WTC11 (cell line): Measurements from ENCODE around the gene PGGT1B. TPM values are rescaled to one million over a fixed set of nuclear protein-coding genes. Genes with fewer than 3 reads are reported as not detected.
A peak's percentile ranks its signal among the peaks of the same experiment; 100 is the strongest.

Source experiments
- ATAC-seq: fragments of 200-7000 bp; cut with Tn5 transposase; 2 replicates; pipeline ENCODE4 v1.10.0; 2021; ENCODE audit warnings: mild to moderate bottlenecking, moderate library complexity
- CTCF ChIA-PET: fragments of 300-600 bp; sonication (Branson Sonifier 250); formaldehyde crosslinking; loops from one replicate; lab custom pipeline; 2021; ENCODE audit warnings: antibody characterized with exemption; lab: Charles Lee
- POLR2A ChIA-PET: fragments of 350-600 bp; sonication (Branson Sonifier 250); formaldehyde crosslinking; loops from one replicate; lab custom pipeline; 2021; ENCODE audit warnings: antibody characterized with exemption; lab: Charles Lee
- DNase-seq: peaks from one replicate; pipeline ENCODE4 v3.0.0; 2021; ENCODE audit warnings: low spot score
- H3K27ac Mint-ChIP-seq: 2 replicates; pipeline ENCODE4 v1.8.0; 2021; ENCODE audit warnings: mixed read lengths
- H3K27me3 Mint-ChIP-seq: 2 replicates; pipeline ENCODE4 v1.8.0; 2021; ENCODE audit warnings: low read depth, mild to moderate bottlenecking, moderate library complexity, mixed read lengths
- H3K36me3 Mint-ChIP-seq: 2 replicates; pipeline ENCODE4 v1.8.0; 2021; ENCODE audit warnings: mixed read lengths
- H3K4me1 Mint-ChIP-seq: 2 replicates; pipeline ENCODE4 v1.8.0; 2022; ENCODE audit warnings: mixed read lengths
- H3K4me3 Mint-ChIP-seq: 2 replicates; pipeline ENCODE4 v1.8.0; 2021; ENCODE audit warnings: mild to moderate bottlenecking, moderate library complexity, mixed read lengths
- H3K9me3 Mint-ChIP-seq: 2 replicates; pipeline ENCODE4 v1.8.0; 2021; ENCODE audit warnings: mixed read lengths
- AFF4 ChIP-seq: sonication (generic); formaldehyde crosslinking; IDR thresholded peaks from 2 replicates; pipeline ENCODE4 v1.8.1; 2023; ENCODE audit warnings: mild to moderate bottlenecking, missing genetic modification reagents, borderline replicate concordance
- ATF2 ChIP-seq: sonication (generic); formaldehyde crosslinking; IDR thresholded peaks from 2 replicates; pipeline ENCODE4 v1.8.1; 2022; ENCODE audit warnings: low read depth, missing genetic modification reagents, borderline replicate concordance
- CTCF ChIP-seq: fragments of 200-600 bp; IDR thresholded peaks from 2 replicates; pipeline ENCODE4 v1.8.0; 2022; ENCODE audit warnings: antibody characterized with exemption
- ETV6 ChIP-seq: sonication (generic); formaldehyde crosslinking; IDR thresholded peaks from 2 replicates; pipeline ENCODE4 v1.8.1; 2022; ENCODE audit warnings: mild to moderate bottlenecking, missing genetic modification reagents
- FOXJ3 ChIP-seq: sonication (generic); formaldehyde crosslinking; IDR thresholded peaks from 2 replicates; pipeline ENCODE4 v1.9.0; 2021; ENCODE audit warnings: missing genetic modification reagents, mild to moderate bottlenecking, borderline replicate concordance
- MYBL2 ChIP-seq: sonication (generic); formaldehyde crosslinking; IDR thresholded peaks from 2 replicates; pipeline ENCODE4 v1.8.1; 2023; ENCODE audit warnings: mild to moderate bottlenecking, moderate library complexity, missing genetic modification reagents
- NFE2L1 ChIP-seq: sonication (generic); formaldehyde crosslinking; IDR thresholded peaks from 2 replicates; pipeline ENCODE4 v1.8.1; 2023; ENCODE audit warnings: missing genetic modification reagents
- NR1H2 ChIP-seq: sonication (generic); formaldehyde crosslinking; IDR thresholded peaks from 2 replicates; pipeline ENCODE4 v1.9.0; 2021; ENCODE audit warnings: mild to moderate bottlenecking, moderate library complexity, missing genetic modification reagents
- OVOL2 ChIP-seq: fragments of 250-450 bp; sonication (Bioruptor Pico); IDR thresholded peaks from 2 replicates; pipeline ENCODE4 v1.9.0; 2021; ENCODE audit warnings: mild to moderate bottlenecking, borderline replicate concordance
- PRRX2 ChIP-seq: fragments of 250-450 bp; sonication (Bioruptor Pico); IDR thresholded peaks from 2 replicates; pipeline ENCODE4 v1.8.0; 2021; ENCODE audit warnings: mild to moderate bottlenecking
- RELA ChIP-seq: sonication (generic); formaldehyde crosslinking; IDR thresholded peaks from 2 replicates; pipeline ENCODE4 v1.8.1; 2022; ENCODE audit warnings: missing genetic modification reagents, mild to moderate bottlenecking, borderline replicate concordance
- TEAD4 ChIP-seq: sonication (generic); formaldehyde crosslinking; IDR thresholded peaks from 2 replicates; pipeline ENCODE4 v1.8.0; 2022; ENCODE audit warnings: mild to moderate bottlenecking, missing genetic modification reagents
- ZBTB21 ChIP-seq: sonication (generic); formaldehyde crosslinking; IDR thresholded peaks from 2 replicates; pipeline ENCODE4 v1.8.1; 2023; ENCODE audit warnings: mild to moderate bottlenecking, missing genetic modification reagents, borderline replicate concordance
- ZNF232 ChIP-seq: sonication (generic); formaldehyde crosslinking; IDR thresholded peaks from 2 replicates; pipeline ENCODE4 v1.8.0; 2022; ENCODE audit warnings: mild to moderate bottlenecking, missing genetic modification reagents
- ZNF423 ChIP-seq: fragments of 250-450 bp; sonication (Bioruptor Pico); IDR thresholded peaks from 2 replicates; pipeline ENCODE4 v2.1.2; 2022; ENCODE audit warnings: mild to moderate bottlenecking, moderate library complexity
- total RNA-seq: library from RNA; stranded (reverse); gene quantifications from 3 replicates; pipeline ENCODE4 v1.2.3, GENCODE V29; 2021

Gene PGGT1B
- total RNA-seq, 1 experiment from 2014 or later = 43.0 TPM

GRCh38 chr5:115296124-115297022 lies 33.7 kb upstream of the PGGT1B start, which contains the start of gene CCDC112 (continued):
- TF ChIP-seq RELA (CRISPR knock-in tag) = peak; percentile 72; the same call in 1 of the 2 replicates
- no peak for TF ChIP-seq ATF2 (CRISPR knock-in tag)
- no peak for TF ChIP-seq ZNF423 (CRISPR knock-in tag)
- peak; percentile 50; the same call in 1 of the 2 replicates for TF ChIP-seq ZBTB21 (CRISPR knock-in tag)

GRCh38 chr5:115295777-115296123 lies 33.1 kb upstream of the PGGT1B start:
- TF ChIP-seq MYBL2 (CRISPR knock-in tag) (no peak), PRRX2 (no peak), OVOL2 (CRISPR knock-in tag) (no peak), CTCF (no peak), NFE2L1 (CRISPR knock-in tag) (no peak)
- Mint-ChIP-seq H3K9me3 (peaks cover 11% of the 10 kb centered on the region), H3K4me3 (peak overlapping the region; percentile 98), H3K4me1 (peaks cover 16% of the 10 kb centered on the region), H3K27me3 (peaks cover 5% of the 10 kb centered on the region), H3K27ac (peak overlapping the region; percentile 92; the same call in 1 of the 2 replicates), H3K36me3 (peaks cover 11% of the 10 kb centered on the region)
- ChIA-PET CTCF (interaction anchor here (1.3 to 1.7 kb wide), 4 partner anchors 16 to 279 kb away, joined by 3 to 15 read pairs (median 5); no protein-coding TSS in a partner anchor), POLR2A (interaction anchor here (0.7 to 3.1 kb wide), 6 partner anchors 32 to 249 kb away, joined by 3 to 17 read pairs (median 4); partner anchors contain the start of genes FEM1C and TRIM36)
- peak; percentile 43 for ATAC-seq
- DNase-seq = no peak

GRCh38 chr5:115291397-115291796 lies 28.7 kb upstream of the PGGT1B start:
- Mint-ChIP-seq H3K9me3 (peaks cover 12% of the 10 kb centered on the region), H3K27me3 (no peaks in the 10 kb centered on the region), H3K36me3 (peaks cover 11% of the 10 kb centered on the region), H3K4me3 (no peak overlapping the region), H3K27ac (no peak overlapping the region), H3K4me1 (peaks cover 16% of the 10 kb centered on the region)
- no peak for ATAC-seq
- POLR2A ChIA-PET = interaction anchor here (0.6 kb wide), 1 partner anchor 71 kb away, joined by 3 read pairs; no protein-coding TSS in a partner anchor
- CTCF ChIA-PET = no interaction called here
- TF ChIP-seq AFF4 (CRISPR knock-in tag) (no peak), ETV6 (CRISPR knock-in tag) (no peak), TEAD4 (CRISPR knock-in tag) (no peak), ZNF232 (no peak), FOXJ3 (CRISPR knock-in tag) (no peak), RELA (CRISPR knock-in tag) (no peak), NR1H2 (CRISPR knock-in tag) (no peak)
- DNase-seq = no peak
